Measurements from ENCODE around the gene GIPC3.

GIPC3 gene

GRCh38 chr19:3610745-3611717, 25.8 kb downstream of the GIPC3 start:
- H3K4me3 ChIP-seq (replicated peaks; ENCODE audit: low read depth, low read length), result no peak overlapping the region
- no peak for TF ChIP-seq CTCF (IDR thresholded peaks at IDR 0.05; ENCODE audit: low read length, missing control alignments)

GRCh38 chr19:3611841-3612240, 26.6 kb downstream of the GIPC3 start:
- H3K4me3 ChIP-seq (replicated peaks; ENCODE audit: low read depth, low read length), result no peak overlapping the region
- no peak for DNase-seq (ENCODE audit: low read depth)
- TF ChIP-seq CTCF (IDR thresholded peaks at IDR 0.05; ENCODE audit: low read length, missing control alignments), result no peak

More at GRCh38 chr19:3610745-3611717, 25.8 kb downstream of the GIPC3 start:
- no peak for DNase-seq (ENCODE audit: low read depth)

GRCh38 chr19:3612330-3612729, 27.1 kb downstream of the GIPC3 start:
- H3K4me3 ChIP-seq (replicated peaks; ENCODE audit: low read depth, low read length), result no peak overlapping the region
- DNase-seq (ENCODE audit: low read depth), result no peak
- no peak for TF ChIP-seq CTCF (IDR thresholded peaks at IDR 0.05; ENCODE audit: low read length, missing control alignments)

- H3K4me3 ChIP-seq (replicated peaks; ENCODE audit: low read depth, low read length), result no peak overlapping the region
- DNase-seq (ENCODE audit: low read depth), result no peak
- no peak for TF ChIP-seq CTCF (IDR thresholded peaks at IDR 0.05; ENCODE audit: low read length, missing control alignments)
These were observed 27.8 kb downstream of the GIPC3 start for GRCh38 chr19:3612901-3613741.

- TF ChIP-seq CTCF (IDR thresholded peaks at IDR 0.05; ENCODE audit: low read length, missing control alignments), result no peak
- H3K4me3 ChIP-seq (replicated peaks; ENCODE audit: low read depth, low read length), result no peak overlapping the region
- DNase-seq (ENCODE audit: low read depth), result no peak
These were observed 28.8 kb downstream of the GIPC3 start for GRCh38 chr19:3613818-3614661.

- no peak for TF ChIP-seq CTCF (IDR thresholded peaks at IDR 0.05; ENCODE audit: low read length, missing control alignments)
- no peak overlapping the region for H3K4me3 ChIP-seq (replicated peaks; ENCODE audit: low read depth, low read length)
- no peak for DNase-seq (ENCODE audit: low read depth)
These were observed 29.7 kb downstream of the GIPC3 start for GRCh38 chr19:3614858-3615505.

Measured in fibroblast of pulmonary artery (primary cell).